Measurements from ENCODE around the gene DUSP12. TPM values are rescaled to one million over a fixed set of nuclear protein-coding genes. Genes with fewer than 3 reads are reported as not detected.

DUSP12 gene
- total RNA-seq, 1 donor from 2014 or later, result 21.8 TPM

GRCh38 chr1:161735837-161736236, 13.7 kb upstream of the DUSP12 start:
- Mint-ChIP-seq H3K4me3 (ENCODE audit: unreplicated experiment) (no peak overlapping the region), H3K4me1 (ENCODE audit: unreplicated experiment) (no peaks in the 10 kb centered on the region), H3K9me3 (ENCODE audit: unreplicated experiment) (no peaks in the 10 kb centered on the region), H3K27ac (ENCODE audit: unreplicated experiment) (no peak overlapping the region), H3K36me3 (ENCODE audit: unreplicated experiment) (no peaks in the 10 kb centered on the region), H3K27me3 (ENCODE audit: unreplicated experiment) (peaks cover 68% of the 10 kb centered on the region)
- DNase-seq (ENCODE audit: extremely low spot score, unreplicated experiment), result no peak
- TF ChIP-seq CTCF (IDR thresholded peaks at IDR 0.05), result no peak

GRCh38 chr1:161736335-161736969, 13.1 kb upstream of the DUSP12 start:
- H3K4me3 Mint-ChIP-seq (ENCODE audit: unreplicated experiment), result no peak overlapping the region
- H3K4me1 Mint-ChIP-seq (ENCODE audit: unreplicated experiment), result no peaks in the 10 kb centered on the region
- TF ChIP-seq CTCF (IDR thresholded peaks at IDR 0.05), result no peak
- no peak for DNase-seq (ENCODE audit: extremely low spot score, unreplicated experiment)
- H3K9me3 Mint-ChIP-seq (ENCODE audit: unreplicated experiment), result no peaks in the 10 kb centered on the region
- H3K27me3 Mint-ChIP-seq (ENCODE audit: unreplicated experiment), result peaks cover 62% of the 10 kb centered on the region
- no peak overlapping the region for H3K27ac Mint-ChIP-seq (ENCODE audit: unreplicated experiment)
- no peaks in the 10 kb centered on the region for H3K36me3 Mint-ChIP-seq (ENCODE audit: unreplicated experiment)

- H3K9me3 Mint-ChIP-seq (ENCODE audit: unreplicated experiment), result no peaks in the 10 kb centered on the region
- H3K27ac Mint-ChIP-seq (ENCODE audit: unreplicated experiment), result no peak overlapping the region
- no peak for DNase-seq (ENCODE audit: extremely low spot score, unreplicated experiment)
- TF ChIP-seq CTCF (IDR thresholded peaks at IDR 0.05), result no peak
- H3K27me3 Mint-ChIP-seq (ENCODE audit: unreplicated experiment), result peaks cover 54% of the 10 kb centered on the region
- H3K4me1 Mint-ChIP-seq (ENCODE audit: unreplicated experiment), result no peaks in the 10 kb centered on the region
- H3K4me3 Mint-ChIP-seq (ENCODE audit: unreplicated experiment), result no peak overlapping the region
- no peaks in the 10 kb centered on the region for H3K36me3 Mint-ChIP-seq (ENCODE audit: unreplicated experiment)
Observed at GRCh38 chr1:161737625-161738024, 12.0 kb upstream of the DUSP12 start.

- H3K27me3 Mint-ChIP-seq (ENCODE audit: unreplicated experiment), result peaks cover 45% of the 10 kb centered on the region
- no peaks in the 10 kb centered on the region for H3K9me3 Mint-ChIP-seq (ENCODE audit: unreplicated experiment)
- TF ChIP-seq CTCF (IDR thresholded peaks at IDR 0.05), result peak; percentile 36
- DNase-seq (ENCODE audit: extremely low spot score, unreplicated experiment), result no peak
- no peak overlapping the region for H3K4me3 Mint-ChIP-seq (ENCODE audit: unreplicated experiment)
- H3K27ac Mint-ChIP-seq (ENCODE audit: unreplicated experiment), result no peak overlapping the region
- no peaks in the 10 kb centered on the region for H3K36me3 Mint-ChIP-seq (ENCODE audit: unreplicated experiment)
- H3K4me1 Mint-ChIP-seq (ENCODE audit: unreplicated experiment), result no peaks in the 10 kb centered on the region
Observed at GRCh38 chr1:161738627-161739287, 10.8 kb upstream of the DUSP12 start.

GRCh38 chr1:161739865-161740566, 9.6 kb upstream of the DUSP12 start:
- H3K4me1 Mint-ChIP-seq (ENCODE audit: unreplicated experiment), result no peaks in the 10 kb centered on the region
- no peaks in the 10 kb centered on the region for H3K36me3 Mint-ChIP-seq (ENCODE audit: unreplicated experiment)
- H3K27me3 Mint-ChIP-seq (ENCODE audit: unreplicated experiment), result peaks cover 47% of the 10 kb centered on the region
- DNase-seq (ENCODE audit: extremely low spot score, unreplicated experiment), result no peak
- no peak overlapping the region for H3K27ac Mint-ChIP-seq (ENCODE audit: unreplicated experiment)
- no peak for TF ChIP-seq CTCF (IDR thresholded peaks at IDR 0.05)
- H3K4me3 Mint-ChIP-seq (ENCODE audit: unreplicated experiment), result no peak overlapping the region
- H3K9me3 Mint-ChIP-seq (ENCODE audit: unreplicated experiment), result no peaks in the 10 kb centered on the region

Measured in osteocyte (in vitro differentiated cells).